GM23248 (cell line): Measurements from ENCODE around the gene ZSWIM4. TPM values are rescaled to one million over a fixed set of nuclear protein-coding genes. Genes with fewer than 3 reads are reported as not detected.
"Not testable (repeated sequence)": the region's sequence is repeated elsewhere in the genome, so short reads cannot be mapped to it uniquely, and the experiment has no call there.

Experiments
- DNase-seq: peaks from one replicate; pipeline ENCODE4 v3.0.0-alpha.2; 2015
- H2AFZ ChIP-seq: fragments of 200-600 bp; sonication (generic); 2 replicates; pipeline ENCODE4 v1.6.1; 2016; ENCODE audit warnings: antibody characterized with exemption
- H3F3A ChIP-seq: fragments of 200-600 bp; sonication (generic); 2 replicates; pipeline ENCODE4 v1.6.1; 2016; ENCODE audit warnings: mild to moderate bottlenecking, antibody characterized with exemption, mixed run types; ENCODE audit not compliant: insufficient read depth
- H3K27ac ChIP-seq: fragments of 200-600 bp; sonication (generic); 2 replicates; pipeline ENCODE4 v1.5.1; 2016; ENCODE audit warnings: mild to moderate bottlenecking
- H3K27me3 ChIP-seq: fragments of 200-600 bp; sonication (generic); replicated peaks from 2 replicates; pipeline ENCODE4 v1.6.1; 2016; ENCODE audit warnings: mild to moderate bottlenecking; ENCODE audit not compliant: insufficient read depth
- H3K36me3 ChIP-seq: fragments of 200-600 bp; sonication (generic); 2 replicates; pipeline ENCODE4 v1.6.1; 2016; ENCODE audit warnings: low read depth, mild to moderate bottlenecking
- H3K4me1 ChIP-seq: fragments of 200-600 bp; sonication (generic); 2 replicates; pipeline ENCODE4 v1.6.1; 2016; ENCODE audit warnings: mild to moderate bottlenecking; ENCODE audit not compliant: insufficient read depth
- H3K4me2 ChIP-seq: fragments of 200-600 bp; sonication (generic); one replicate; pipeline ENCODE4 v1.6.1; 2016; ENCODE audit warnings: mild to moderate bottlenecking; ENCODE audit not compliant: unreplicated experiment
- H3K4me3 ChIP-seq: fragments of 200-600 bp; sonication (generic); 2 replicates; pipeline ENCODE4 v1.5.1; 2016; ENCODE audit warnings: mild to moderate bottlenecking
- H3K79me2 ChIP-seq: fragments of 200-600 bp; sonication (generic); 2 replicates; pipeline ENCODE4 v1.6.1; 2016; ENCODE audit warnings: mild to moderate bottlenecking; ENCODE audit not compliant: insufficient read depth
- H3K9ac ChIP-seq: fragments of 200-600 bp; sonication (generic); 2 replicates; pipeline ENCODE4 v1.6.1; 2016; ENCODE audit warnings: mild to moderate bottlenecking
- H3K9me2 ChIP-seq: fragments of 200-600 bp; sonication (generic); 2 replicates; pipeline ENCODE4 v1.6.1; 2016; ENCODE audit warnings: mixed run types, mild to moderate bottlenecking, moderate library complexity; ENCODE audit not compliant: insufficient read depth
- H3K9me3 ChIP-seq: fragments of 200-600 bp; sonication (generic); one replicate; pipeline ENCODE4 v1.6.1; 2017; ENCODE audit warnings: low read depth
- H4K20me1 ChIP-seq: fragments of 200-600 bp; sonication (generic); 2 replicates; pipeline ENCODE4 v1.6.0; 2016; ENCODE audit not compliant: insufficient read depth
- EZH2 ChIP-seq: fragments of 200-600 bp; sonication (generic); IDR thresholded peaks from 2 replicates; pipeline ENCODE4 v1.6.1; 2018; ENCODE audit warnings: antibody characterized with exemption, mild to moderate bottlenecking; ENCODE audit not compliant: insufficient read depth, poor library complexity, severe bottlenecking
- EZH2phosphoT487 ChIP-seq: fragments of 200-600 bp; sonication (generic); IDR thresholded peaks from 2 replicates; pipeline ENCODE4 v1.6.1; 2018; ENCODE audit warnings: antibody characterized with exemption, moderate library complexity, mild to moderate bottlenecking, low read depth; ENCODE audit not compliant: insufficient read depth
- WGBS, 2 experiments: methylation state at CpG; one replicate each; pipeline ENCODE4 v1.1.6; 2015 to 2017; ENCODE audit warnings: low lambda C conversion rate in 2 of 2, low coverage in 1 of 2; ENCODE audit errors: missing lambda C conversion rate in 2 of 2; 5-methylcytosine and 5-hydroxymethylcytosine counted together
- in situ Hi-C: fragments of 300-500 bp; cut with MboI; formaldehyde crosslinking; loops from 2 replicates; pipeline ENCODE4 v1.15.0; 2020
- polyA plus RNA-seq: library from polyadenylated mRNA; unstranded; fragments of >200 nt; fragmentation: Nextera tagmentation; extraction: Ambion mirVana; gene quantifications from 2 replicates; pipeline ENCODE4 v1.2.1, GENCODE V29; 2016
- total RNA-seq: library from RNA; depleted of rRNA; stranded (reverse); fragments of >200 nt; shearing (Covaris generic); gene quantifications from 2 replicates; pipeline ENCODE4 v1.2.3, GENCODE V29; 2014

Gene ZSWIM4
- total and polyA plus RNA-seq, 2 experiments from 2014 or later: 0.81 to 2.9 TPM

DNA sequence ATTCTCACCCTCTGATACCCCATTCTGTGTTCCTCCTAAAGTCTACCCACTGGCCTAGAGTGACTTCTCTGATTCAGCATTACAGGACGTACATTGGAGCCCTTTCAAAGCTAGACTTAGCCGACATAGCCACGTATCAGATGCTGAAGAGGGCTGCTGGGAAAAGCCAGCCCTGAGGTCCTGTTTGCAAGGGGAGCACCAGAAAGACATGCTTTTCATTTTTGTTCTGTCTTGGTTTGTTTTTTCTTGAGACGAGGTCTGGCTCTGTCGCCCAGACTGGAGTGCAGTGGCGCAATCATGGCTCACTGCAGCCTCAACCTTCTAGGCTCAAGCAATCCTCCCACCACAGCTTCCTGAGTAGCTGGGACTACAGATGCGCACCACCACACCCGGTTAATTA is 6.3 kb upstream of the ZSWIM4 start:
- 36 to 37% methylated on average over 8 of the region's 8 CpGs for WGBS, 2 experiments
- peak; percentile 63 for DNase-seq
- Histone ChIP-seq H3K4me2 (peak overlapping the region; percentile 34), H3K4me1 (peaks cover 44% of the 10 kb centered on the region), H3K4me3 (no peak overlapping the region), H2AFZ (peak overlapping the region; percentile 51; the same call in 1 of the 2 replicates), H3K27ac (peak overlapping the region; percentile 92), H3F3A (peaks cover 18% of the 10 kb centered on the region), H3K79me2 (no peaks in the 10 kb centered on the region), H3K9me3 (no peaks in the 10 kb centered on the region), H3K9ac (peak overlapping the region; percentile 28; the same call in 1 of the 2 replicates), H3K27me3 (no peaks in the 10 kb centered on the region), H3K36me3 (no peaks in the 10 kb centered on the region), H4K20me1 (no peaks in the 10 kb centered on the region), H3K9me2 (no peaks in the 10 kb centered on the region)
- TF ChIP-seq EZH2 (no peak), EZH2phosphoT487 (no peak)
- in situ Hi-C loops: loop anchor here (10.0 kb wide), 1 partner anchor 76 kb away; no protein-coding TSS in a partner anchor

- no peaks in the 10 kb centered on the region for H3K27me3 ChIP-seq
- TF ChIP-seq EZH2phosphoT487: no peak
- no peak for TF ChIP-seq EZH2
- H3F3A ChIP-seq: peaks cover 26% of the 10 kb centered on the region
- peaks cover 38% of the 10 kb centered on the region for H3K4me1 ChIP-seq
- no peak overlapping the region for H3K9ac ChIP-seq
- H3K4me3 ChIP-seq: no peak overlapping the region
- H3K36me3 ChIP-seq: no peaks in the 10 kb centered on the region
- H3K9me3 ChIP-seq: no peaks in the 10 kb centered on the region
- in situ Hi-C loops: no loop called here
- H3K79me2 ChIP-seq: peaks cover under 1% of the 10 kb centered on the region; the same call in 1 of the 2 replicates
- no peaks in the 10 kb centered on the region for H4K20me1 ChIP-seq
- DNase-seq: no peak
- H3K4me2 ChIP-seq: no peak overlapping the region
- H3K27ac ChIP-seq: no peak overlapping the region
- H2AFZ ChIP-seq: no peak overlapping the region
- 84 to 87% methylated on average over 8 of the region's 8 CpGs for WGBS, 2 experiments
- no peaks in the 10 kb centered on the region for H3K9me2 ChIP-seq
Measured at GRCh38 chr19:13790354-13790753, 4.9 kb upstream of the ZSWIM4 start.

DNA sequence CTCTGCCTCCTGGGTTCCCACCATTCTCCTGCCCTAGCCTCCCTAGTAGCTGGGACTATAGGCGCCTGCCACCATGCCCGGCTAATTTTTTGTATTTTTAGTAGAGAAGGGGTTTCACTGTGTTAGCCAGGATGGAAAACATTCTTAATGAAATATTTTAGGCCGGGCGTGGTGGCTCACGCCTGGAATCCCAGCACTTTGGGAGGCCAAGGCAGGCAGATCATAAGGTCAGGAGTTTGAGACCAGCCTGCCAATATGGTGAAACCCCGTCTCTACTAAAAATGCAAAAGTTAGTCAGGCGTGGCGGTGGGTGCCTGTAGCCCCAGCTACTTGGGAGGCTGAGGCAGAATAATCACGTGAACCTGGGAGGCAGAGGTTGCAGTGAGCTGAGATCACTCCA is 1.9 kb upstream of the ZSWIM4 start:
- 81 to 83% methylated on average over 9 of the region's 9 CpGs for WGBS, 2 experiments
- H3F3A ChIP-seq: peaks cover 38% of the 10 kb centered on the region
- H3K4me2 ChIP-seq, H2AFZ ChIP-seq, in situ Hi-C loops, H3K36me3 ChIP-seq, H3K9me2 ChIP-seq, H3K4me3 ChIP-seq, H3K9me3 ChIP-seq, H4K20me1 ChIP-seq, DNase-seq, H3K27me3 ChIP-seq: not testable (repeated sequence)
- H3K4me1 ChIP-seq: peaks cover 35% of the 10 kb centered on the region
- H3K9ac ChIP-seq: peak overlapping the region; percentile 96; the same call in 1 of the 2 replicates
- peaks cover 13% of the 10 kb centered on the region for H3K79me2 ChIP-seq
- H3K27ac ChIP-seq: peak overlapping the region; percentile 95

GRCh38 chr19:13794398-13794756 is 866 bp upstream of the ZSWIM4 start:
- Histone ChIP-seq H3K9me3 (no peaks in the 10 kb centered on the region), H3K9ac (peak overlapping the region; percentile 96), H2AFZ (peak overlapping the region; percentile 36; the same call in 1 of the 2 replicates), H3F3A (peaks cover 30% of the 10 kb centered on the region), H3K4me1 (peaks cover 24% of the 10 kb centered on the region), H3K36me3 (no peaks in the 10 kb centered on the region), H3K9me2 (no peaks in the 10 kb centered on the region), H3K4me3 (peak overlapping the region; percentile 80), H3K79me2 (peaks cover 20% of the 10 kb centered on the region), H3K4me2 (peak overlapping the region; percentile 80), H3K27ac (peak overlapping the region; percentile 95), H3K27me3 (no peaks in the 10 kb centered on the region), H4K20me1 (no peaks in the 10 kb centered on the region)
- peak; percentile 97 for DNase-seq
- in situ Hi-C loops: no loop called here
- TF ChIP-seq EZH2phosphoT487 (no peak), EZH2 (no peak)
- 0 to 1% methylated on average over 6 to 8 of the region's 8 CpGs for WGBS, 2 experiments
